ENCODE measurements around the gene PC.
"Not testable (repeated sequence)": the region's sequence is repeated elsewhere in the genome, so short reads cannot be mapped to it uniquely, and the experiment has no call there.

DNA sequence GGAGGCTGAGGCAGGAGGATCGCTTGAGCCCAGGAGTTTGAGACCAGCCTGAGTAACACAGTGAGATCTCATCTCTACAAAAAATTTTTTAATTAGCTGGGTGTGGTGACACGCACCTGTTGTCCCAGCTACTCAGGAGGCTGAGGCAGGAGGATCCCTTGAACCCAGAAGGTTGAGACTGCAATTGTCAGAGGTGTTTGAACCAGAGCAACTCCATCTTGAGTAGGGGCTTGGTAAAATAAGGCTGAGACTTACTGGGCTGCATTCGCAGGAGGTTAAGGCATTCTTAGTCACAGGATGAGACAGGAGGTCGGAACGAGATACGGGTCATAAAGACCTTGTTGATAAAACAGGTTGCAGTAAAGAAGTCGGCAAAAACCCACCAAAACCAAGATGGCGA lies 47.0 kb upstream of the PC start:
- TF ChIP-seq SMC3 (IDR thresholded peaks at IDR 0.05); ESRRA (IDR thresholded peaks at IDR 0.05; ENCODE audit: borderline replicate concordance, low read length); CHD4 (IDR thresholded peaks at IDR 0.05; ENCODE audit: borderline replicate concordance); EHF (CRISPR knock-in tag; IDR thresholded peaks at IDR 0.05); EP300 (IDR thresholded peaks at IDR 0.05); KDM1A (IDR thresholded peaks at IDR 0.05; ENCODE audit: low read depth); POLR2A (IDR thresholded peaks at IDR 0.05; ENCODE audit: low read length): not testable (repeated sequence)
- TF ChIP-seq, protein P1, sequence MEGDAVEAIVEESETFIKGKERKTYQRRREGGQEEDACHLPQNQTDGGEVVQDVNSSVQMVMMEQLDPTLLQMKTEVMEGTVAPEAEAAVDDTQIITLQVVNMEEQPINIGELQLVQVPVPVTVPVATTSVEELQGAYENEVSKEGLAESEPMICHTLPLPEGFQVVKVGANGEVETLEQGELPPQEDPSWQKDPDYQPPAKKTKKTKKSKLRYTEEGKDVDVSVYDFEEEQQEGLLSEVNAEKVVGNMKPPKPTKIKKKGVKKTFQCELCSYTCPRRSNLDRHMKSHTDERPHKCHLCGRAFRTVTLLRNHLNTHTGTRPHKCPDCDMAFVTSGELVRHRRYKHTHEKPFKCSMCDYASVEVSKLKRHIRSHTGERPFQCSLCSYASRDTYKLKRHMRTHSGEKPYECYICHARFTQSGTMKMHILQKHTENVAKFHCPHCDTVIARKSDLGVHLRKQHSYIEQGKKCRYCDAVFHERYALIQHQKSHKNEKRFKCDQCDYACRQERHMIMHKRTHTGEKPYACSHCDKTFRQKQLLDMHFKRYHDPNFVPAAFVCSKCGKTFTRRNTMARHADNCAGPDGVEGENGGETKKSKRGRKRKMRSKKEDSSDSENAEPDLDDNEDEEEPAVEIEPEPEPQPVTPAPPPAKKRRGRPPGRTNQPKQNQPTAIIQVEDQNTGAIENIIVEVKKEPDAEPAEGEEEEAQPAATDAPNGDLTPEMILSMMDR (IDR thresholded peaks at IDR 0.05), result not testable (repeated sequence)
- TF ChIP-seq, protein P2, sequence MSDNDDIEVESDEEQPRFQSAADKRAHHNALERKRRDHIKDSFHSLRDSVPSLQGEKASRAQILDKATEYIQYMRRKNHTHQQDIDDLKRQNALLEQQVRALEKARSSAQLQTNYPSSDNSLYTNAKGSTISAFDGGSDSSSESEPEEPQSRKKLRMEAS (IDR thresholded peaks at IDR 0.05), result not testable (repeated sequence)
